Activated naive CD8-positive, alpha-beta T cell treated with anti-CD3 and anti-CD28 coated beads, Interleukin-2, amount 50 U/mL, for 16 hours (primary cell): ENCODE measurements around the gene PNPLA3.

Source experiments
- DNase-seq: peaks from one replicate; pipeline ENCODE4 v3.0.0-alpha.2; 2020; ENCODE audit warnings: low read depth, low spot score

PNPLA3 gene

DNA sequence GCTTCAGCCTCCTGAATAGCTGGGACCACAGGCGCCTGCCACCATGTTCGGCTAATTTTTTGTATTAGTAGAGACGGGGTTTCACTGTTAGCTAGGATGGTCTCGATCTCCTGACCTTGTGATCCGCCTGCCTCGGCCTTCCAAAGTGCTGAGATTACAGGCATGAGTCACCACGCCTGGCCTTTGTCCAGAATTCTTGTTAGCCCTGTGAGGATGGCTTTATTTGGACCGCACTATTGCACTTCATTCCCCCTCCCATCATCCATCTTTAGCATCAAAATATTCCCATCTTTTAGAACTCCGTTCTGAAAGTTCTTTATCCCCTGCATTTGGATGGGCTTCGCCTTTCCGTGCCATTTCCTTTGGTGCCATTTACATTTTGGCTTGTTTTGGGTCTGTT lies 34.3 kb downstream of the PNPLA3 start:
- no peak for DNase-seq

DNA sequence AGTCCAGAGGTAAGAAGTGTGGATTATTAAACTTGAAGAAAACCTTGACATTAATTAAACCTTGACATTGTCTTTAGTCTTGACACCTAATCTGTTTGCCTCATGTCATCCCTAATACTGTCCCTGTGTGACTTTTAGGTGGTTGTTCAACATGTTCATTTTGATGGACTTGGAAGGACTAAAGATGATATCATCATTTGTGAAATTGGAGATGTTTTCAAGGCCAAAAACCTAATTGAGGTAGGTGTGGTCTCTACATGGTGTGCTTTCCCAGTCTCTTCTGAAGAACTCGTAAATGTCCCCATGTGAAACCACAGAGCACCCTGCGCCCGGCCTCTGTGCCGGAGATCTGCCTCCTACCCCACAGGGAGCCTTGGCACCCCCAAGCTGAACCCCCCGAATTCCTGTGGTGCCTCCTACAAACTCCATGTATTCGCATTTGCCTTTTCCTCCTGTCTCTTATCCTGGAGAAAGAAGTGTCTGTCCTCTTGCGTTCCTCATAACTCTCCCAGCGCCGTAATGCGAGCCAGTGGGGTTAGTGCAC lies 40.8 kb downstream of the PNPLA3 start:
- DNase-seq = no peak

DNA sequence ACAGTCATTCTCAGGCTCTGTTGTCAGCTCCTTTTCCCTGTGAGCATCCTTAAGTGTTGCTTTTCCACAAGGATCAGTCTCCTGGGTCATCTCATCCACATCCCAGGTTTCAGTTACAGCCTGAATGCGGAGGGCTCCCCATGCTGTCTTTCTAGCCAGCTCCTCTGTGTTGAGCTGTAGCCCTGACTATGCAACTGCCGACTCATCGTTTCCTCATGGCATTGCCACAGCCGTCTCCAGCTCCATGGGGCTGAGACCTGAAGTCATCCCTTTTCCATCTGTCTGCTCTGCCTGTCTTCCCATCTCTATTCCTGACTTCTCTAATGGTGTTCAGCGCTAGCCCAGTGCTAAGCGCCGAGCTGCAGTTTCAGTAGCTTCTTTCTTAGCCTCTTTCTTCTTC lies 43.5 kb downstream of the PNPLA3 start:
- DNase-seq = no peak

DNA sequence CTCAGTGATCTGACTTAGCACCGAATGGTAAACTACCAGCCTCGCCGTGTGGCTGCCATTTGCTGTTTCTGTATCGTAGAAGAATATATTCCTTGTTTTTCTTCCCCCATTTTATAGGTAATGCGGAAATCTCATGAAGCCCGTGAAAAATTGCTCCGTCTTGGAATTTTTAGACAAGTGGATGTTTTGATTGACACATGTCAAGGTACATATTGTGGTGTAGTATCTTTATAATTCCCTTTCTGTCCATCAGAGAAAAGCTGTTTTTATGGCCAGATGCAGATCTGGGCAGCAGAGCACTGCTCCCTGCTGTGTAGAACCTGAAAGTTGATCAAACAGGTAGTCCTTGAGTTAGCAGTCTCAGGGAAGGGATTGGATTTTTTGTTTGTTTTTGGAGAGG lies 45.0 kb downstream of the PNPLA3 start:
- no peak for DNase-seq

DNA sequence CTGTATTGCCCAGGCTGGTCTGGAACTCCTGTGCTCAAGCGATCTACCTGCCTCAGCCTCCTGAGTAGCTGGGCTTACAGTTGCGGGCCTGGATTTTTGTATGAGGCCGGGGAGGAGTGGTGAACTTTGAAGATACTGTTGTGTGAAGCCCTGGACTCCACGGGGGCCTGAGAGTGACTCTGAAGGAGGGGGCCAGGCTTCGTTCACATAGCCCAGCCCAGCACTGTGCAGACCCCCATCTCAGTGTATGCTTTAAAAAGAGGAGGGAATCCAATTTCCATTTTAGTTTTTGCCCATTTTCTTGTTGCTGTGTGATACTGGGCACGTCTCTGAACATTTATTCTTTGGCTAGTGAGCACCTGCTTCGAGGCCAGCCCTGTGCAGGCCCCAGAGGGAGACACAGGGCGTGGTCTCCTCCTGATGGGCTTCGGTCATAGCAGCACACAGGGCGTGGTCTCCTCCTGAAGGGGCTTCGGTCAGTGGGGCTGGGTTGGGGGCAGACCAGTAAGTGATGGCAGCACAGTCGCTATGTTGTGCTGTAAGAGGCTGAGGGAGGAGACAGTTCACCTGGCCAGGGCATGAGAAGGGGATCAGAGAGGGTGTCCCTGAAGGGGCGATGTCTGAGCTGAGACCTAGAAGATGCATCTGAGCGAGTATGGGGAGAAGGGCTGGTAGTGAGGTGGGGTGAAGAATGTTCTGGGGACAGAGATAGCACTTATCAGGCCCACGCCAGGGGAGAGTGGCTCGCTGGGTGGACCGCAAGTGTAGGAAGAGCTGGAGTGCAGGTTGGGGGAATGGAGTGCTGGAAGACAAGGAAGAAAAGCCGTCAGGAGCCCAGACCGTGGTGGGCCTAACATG lies 45.6 kb downstream of the PNPLA3 start:
- no peak for DNase-seq

DNA sequence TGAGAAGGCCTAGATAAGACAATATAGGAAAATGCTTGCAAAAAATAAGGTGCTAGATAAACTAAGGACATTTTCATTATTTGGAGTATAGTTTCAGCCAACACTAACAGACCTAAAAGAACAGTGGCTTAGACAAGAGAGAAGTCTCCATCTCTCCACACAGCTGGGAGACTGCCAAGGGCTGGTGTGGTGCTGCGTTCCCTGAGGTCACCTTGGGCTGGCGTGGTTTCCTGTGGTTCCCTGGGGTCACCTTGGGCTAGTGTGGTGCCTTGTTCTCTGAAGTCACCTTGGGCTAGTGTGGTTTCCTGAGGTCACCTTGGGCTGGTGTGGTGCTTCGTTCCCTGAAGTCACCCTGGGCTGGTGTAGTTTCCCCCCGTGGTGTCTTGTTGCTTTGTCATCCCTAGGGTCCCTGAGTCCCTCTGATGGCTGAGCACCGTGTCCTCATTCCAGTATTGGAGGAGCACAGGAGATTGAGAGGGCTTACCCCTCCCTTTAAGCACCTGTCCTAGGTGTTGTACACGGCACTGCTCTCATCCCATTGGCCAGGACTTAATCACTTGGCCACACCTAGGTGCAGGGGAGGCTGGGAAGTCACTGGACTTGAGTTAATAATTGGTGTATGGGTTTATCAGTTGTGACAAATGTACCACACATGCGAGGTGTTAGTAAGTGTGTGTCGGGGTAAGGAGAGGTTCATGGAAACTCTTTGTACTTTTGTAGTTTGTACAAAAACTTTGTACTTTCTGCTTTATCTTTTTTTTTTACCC lies 46.6 kb downstream of the PNPLA3 start:
- no peak for DNase-seq

DNA sequence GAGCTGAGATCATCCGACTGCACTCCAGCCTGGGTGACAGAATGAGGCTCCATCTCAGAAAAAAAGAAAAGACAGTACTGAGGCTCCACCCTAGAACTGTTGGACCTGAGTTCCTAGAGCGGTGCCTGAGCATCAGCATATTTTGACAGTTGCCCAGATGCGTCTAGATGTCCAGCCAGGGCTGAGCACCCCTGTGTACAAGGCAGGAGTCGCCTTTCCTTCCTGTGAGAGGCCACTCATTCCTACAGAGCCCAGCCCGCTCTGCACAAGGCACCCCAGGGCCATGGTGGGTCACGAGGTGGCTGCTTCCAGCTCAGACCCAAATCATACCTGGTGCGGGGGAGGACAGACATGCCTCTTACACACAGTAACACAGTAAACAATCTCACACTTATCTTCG lies 47.5 kb downstream of the PNPLA3 start:
- no peak for DNase-seq

DNA sequence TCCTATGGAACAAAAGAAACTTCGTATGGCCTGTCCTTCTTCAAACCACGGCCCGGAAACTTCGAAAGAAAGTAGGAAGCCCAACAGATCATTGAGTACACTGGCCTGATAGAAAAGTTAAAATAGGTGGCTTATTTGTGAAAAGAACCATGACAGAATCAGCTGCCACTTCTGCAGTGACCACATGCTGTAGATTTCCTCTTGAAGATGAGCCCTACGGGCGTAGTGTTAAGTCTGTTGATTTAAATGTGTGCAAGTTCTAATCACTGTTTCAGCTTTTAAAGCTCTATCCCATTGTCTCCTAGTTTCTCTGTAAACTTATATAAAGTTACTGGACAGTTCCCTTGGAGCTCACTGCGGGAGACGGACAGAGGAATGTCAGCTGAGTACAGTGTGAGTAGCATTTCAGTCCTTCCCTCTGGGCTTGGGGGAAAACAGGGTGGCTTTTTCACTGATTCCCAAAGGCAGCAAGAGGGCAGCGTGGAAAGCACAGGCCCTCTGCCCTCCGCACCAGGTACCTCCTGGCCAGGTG lies 49.4 kb downstream of the PNPLA3 start:
- DNase-seq = no peak

DNA sequence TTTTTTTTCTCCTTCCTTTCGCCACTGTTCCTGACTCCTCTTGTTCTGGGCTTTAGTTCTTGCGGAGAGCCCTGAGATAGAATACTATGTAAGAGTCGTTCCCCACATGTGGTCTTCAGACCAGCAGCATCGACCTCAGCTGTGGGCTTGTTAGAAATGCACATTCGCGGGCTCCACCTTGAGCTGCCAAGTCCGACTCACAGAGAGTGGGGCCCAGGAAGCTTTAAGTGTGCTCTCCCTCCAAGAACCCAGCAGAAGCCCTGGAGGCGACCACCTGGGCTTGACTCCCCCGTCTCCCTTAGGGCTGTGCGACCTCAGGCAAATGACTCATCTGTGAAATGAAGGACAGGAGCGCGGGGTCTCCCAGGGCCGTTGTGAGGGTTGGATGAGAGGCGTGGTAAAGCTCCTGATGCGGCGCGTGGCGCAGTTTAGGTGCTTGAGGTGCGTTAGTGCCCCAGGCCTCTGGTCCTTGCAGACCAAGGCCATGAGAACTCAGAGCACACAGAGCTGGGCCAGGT lies 50.5 kb downstream of the PNPLA3 start:
- DNase-seq = no peak

DNA sequence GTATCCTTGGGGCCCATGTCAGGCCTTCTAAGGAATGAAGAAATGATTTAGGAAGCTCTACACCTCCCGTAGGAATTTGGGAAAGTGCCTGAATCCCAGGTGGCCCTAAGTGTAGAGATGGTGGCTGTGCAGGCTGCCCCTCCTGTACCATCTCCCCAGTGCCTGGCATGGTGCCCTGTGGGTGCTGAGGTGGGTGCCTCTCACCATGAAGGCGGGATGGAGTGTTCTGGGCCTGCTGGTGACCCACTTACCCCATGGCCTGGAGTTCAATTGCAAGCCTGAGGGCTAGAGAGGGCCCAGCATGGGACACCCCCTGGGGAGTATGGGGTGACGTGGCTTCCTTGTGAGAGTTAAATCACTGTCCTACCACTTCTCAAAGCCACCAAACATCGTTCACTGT lies 51.4 kb downstream of the PNPLA3 start:
- DNase-seq = no peak

DNA sequence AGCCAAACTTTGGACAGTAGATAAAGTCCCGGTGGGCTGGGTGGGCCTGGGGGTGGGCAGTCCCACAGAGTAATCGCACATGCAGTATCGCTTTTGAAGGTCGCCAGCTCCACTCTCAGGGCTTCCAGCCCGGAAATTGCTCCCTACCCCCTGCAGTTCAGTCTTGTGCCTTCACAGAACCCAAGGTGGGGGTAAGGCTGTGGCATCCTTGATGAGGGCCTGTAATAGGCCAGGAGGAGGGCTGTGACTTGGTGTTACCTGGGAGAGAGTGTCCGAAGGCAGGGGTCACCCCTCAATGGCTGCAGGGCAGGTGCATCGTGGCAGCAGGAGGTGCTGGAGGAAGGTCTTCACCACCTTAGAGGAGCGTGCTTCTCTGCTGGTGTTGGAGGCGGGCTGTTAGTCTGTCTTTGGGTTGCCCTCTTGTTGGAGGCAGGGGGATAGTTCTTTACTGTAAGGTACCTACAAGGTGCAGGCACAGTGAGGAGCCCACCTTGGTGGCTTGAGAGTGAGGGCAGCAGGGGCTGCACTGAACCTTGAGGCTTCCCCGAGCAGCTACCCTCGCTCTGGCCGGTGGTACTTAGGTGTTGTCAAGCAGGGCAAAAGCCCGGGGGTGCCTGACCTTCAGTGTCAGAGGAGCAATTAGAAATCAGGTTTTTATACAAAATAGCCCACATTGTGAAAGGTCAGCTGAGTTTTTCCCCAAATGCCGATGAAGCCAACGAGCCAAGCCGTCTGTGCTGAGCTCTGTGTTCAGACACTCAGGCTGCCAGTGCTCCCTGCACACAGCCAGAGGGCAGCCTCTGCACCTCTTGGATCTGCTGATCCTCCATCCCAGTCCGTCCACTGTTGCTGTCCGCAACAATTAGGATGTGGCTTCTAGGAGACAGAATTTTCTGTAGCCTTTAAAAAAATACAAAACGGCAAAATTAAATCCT lies 53.5 kb downstream of the PNPLA3 start:
- no peak for DNase-seq

DNA sequence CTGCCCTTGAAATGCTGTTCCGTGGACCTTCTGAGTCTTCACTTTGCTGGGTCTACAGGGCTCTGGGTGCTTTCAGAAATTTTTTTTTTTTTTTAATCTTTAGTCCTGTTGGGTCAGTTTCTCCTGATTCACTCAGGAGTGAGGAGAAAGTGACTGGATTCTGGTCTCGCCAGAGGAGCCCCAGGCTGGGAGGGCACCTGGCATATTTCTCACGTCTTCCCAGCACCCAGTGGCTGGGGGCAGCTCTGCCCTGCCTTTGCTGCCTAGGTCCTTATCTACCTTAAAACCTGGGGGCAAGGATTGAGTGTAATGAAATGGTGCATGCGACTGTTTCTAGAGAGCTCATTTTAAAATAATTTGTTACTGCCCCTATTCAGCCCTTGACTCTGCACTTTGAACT lies 55.0 kb downstream of the PNPLA3 start:
- DNase-seq = no peak

DNA sequence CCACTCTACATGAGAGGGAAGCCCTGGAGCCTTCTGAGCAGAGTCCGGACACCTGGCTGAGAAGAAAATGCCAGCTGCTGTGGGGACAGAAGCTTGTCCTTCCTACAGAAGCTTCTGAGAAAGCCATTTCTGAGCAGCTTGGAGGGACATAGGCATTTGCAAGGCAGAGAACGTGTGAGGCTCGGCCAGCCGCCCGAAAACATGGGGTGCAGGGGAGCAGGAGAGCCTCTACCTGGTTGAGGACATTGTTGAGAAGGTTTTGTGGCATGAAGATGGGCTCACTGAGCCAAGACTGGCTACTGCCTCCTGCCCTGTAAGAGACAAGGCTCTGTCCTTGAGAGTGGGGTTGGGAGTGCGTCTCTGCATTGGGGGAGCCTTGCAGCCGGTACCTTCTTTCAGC lies 57.0 kb downstream of the PNPLA3 start:
- no peak for DNase-seq

DNA sequence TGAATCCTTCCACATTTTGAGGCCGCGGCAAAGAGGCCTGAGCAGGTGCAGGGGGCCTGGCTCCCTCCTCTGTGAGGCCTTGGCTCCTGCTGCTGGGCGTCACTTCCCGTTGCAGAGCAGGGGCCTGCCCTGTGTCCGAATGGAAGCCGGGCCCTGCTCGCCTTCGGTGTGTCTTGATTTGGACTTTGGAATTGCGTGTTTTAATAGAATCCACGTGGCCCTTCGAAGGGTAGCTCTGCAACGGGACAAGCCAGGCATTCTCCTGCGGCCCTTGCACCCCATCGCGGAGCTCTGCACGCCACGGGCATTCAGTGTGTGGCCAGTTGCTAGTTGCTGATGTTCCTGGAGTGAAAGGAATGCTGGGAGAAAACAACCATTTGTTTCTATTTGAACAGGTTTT lies 57.4 kb downstream of the PNPLA3 start:
- DNase-seq = no peak

DNA sequence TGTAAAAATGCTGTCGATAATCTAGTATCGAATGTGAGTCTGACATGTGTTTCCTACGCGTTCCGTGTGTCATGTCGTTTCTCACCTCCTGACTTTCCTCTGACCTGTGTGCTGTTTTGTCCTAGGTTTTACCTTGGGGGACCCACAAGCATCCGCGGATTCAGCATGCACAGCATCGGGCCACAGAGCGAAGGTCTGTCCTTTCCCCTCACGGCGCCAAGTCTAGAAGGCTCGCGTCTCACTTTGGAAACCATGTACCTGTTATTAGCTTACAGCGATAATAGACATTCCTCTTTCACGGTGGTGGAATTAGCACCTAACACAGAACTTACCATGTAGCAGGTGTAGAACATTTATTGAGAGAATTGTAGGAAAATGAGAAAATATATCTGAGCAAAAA lies 60.2 kb downstream of the PNPLA3 start:
- no peak for DNase-seq

DNA sequence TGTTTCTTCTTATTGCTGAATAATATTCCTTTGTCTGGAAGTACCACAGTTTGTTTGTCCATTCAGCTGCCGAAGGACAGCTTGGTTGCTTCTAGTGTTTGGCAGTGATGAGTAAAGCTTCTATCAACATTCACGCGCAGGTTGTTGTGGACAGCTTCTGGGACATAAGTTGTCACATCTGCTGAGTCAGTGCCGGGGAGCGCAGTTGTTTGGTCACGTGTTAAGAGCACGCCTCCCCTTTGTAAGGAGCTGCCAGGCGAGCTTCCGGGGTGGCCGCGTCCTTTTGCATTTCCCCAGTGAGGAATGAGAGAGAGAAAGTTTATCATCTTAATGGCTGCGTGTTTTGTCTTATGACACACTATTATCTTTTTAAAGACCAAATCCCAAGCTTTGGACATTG lies 61.9 kb downstream of the PNPLA3 start:
- no peak for DNase-seq

DNA sequence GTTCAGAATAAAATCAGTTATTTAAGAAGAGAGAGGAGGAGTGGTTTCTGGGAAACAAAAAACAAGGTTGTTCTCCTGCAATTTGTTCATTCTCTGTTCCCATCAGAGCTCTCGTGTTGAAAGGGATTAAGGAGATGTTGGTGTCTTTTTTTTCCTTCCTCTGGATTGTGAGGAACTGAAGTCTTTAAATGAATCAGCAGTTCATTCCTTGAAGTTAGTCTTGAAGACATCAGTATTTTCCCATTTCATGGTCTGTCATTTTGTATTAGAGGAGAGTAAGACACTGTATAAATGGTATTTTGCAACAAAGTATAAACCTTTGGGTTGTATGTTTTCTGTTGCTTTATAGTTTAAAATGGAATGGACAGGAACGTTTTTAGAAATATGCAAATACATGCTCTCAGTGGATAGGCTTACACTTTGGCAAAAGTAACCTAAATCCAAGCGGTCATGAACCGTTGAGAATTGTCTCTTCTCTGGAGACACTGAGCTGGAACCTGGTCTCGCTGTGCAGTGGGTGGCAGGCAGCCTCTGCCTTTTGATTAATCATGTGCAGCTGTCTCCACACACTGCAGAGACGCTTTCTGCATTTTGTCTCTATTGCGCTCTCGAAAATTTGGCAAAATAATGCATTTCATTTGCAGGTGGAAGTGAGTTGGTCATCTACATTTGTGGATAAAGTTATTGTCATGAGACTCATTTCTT lies 64.7 kb downstream of the PNPLA3 start:
- no peak for DNase-seq

DNA sequence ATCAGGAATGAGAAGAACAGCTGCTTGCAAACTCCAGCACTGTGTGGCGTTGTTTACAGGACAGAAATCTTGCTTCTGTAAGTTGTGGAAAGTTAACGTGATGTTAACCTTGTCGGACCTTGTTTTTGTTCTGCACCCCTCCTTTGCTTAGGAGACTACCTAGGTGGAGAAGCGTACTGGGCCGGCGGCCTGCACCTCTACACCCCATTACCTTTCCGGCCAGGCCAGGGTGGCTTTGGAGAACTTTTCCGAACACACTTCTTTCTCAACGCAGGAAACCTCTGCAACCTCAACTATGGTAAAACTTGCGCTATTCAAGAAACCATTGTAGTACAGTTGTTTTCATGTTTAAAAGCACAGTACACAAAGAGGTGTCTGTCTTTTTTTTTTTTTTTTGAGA lies 65.4 kb downstream of the PNPLA3 start:
- no peak for DNase-seq

DNA sequence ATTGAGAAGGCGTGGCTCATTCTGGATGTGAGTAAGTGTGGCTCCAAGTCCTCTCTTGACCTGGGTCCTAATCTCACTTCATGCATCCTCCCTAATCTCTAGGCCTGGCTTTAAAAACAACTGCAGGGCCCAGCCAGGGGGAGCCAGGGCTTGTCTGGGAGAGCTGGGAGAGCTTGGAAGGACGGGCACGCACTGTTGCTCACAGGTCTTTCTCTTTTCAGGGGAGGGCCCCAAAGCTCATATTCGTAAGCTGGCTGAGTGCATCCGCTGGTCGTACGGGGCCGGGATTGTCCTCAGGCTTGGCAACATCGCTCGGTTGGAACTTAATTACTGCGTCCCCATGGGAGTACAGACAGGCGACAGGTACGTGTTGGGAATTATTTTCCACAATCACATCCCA lies 66.4 kb downstream of the PNPLA3 start:
- DNase-seq = no peak

DNA sequence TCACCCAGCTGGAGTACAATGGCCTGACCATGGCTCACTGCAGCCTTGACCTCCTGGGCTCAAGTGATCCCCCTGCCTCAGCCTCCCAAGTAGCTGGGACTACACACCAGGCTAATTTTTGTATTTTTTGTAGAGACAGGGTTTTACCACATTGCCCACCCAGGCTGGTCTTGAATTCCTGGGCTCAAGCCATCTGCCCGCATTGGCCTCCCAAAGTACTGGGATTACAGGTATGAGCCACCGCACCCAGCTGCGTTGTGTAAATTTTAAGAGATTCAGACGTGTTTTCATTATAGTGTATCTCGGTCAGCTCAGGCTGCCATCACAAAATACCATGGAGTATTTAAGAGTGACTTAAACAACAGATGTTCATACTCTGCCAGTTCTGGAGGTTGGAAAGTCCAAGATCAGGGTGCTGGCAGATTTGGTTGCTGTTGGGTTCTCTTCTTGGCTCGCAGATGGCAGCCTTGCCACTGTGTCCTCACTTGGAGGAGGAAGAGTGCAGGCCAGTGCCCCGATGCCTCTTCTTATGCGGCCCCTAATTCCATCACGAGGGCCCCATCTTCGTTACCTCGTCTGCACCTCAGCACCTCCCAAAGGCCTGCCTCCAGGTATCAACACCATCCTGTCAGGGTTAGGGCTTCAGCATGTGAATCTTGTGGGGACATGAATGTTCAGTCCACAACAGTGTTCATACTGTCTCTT lies 67.9 kb downstream of the PNPLA3 start:
- DNase-seq = no peak
